COLO829 (cell line): ENCODE data around the gene SDHAF2.
"Not testable (repeated sequence)": the region's sequence is repeated elsewhere in the genome, so short reads cannot be mapped to it uniquely, and the experiment has no call there.

Experiments
- DNase-seq: peaks from one replicate; pipeline ENCODE4 v3.0.0; 2012; ENCODE audit warnings: low spot score

SDHAF2 gene

DNA sequence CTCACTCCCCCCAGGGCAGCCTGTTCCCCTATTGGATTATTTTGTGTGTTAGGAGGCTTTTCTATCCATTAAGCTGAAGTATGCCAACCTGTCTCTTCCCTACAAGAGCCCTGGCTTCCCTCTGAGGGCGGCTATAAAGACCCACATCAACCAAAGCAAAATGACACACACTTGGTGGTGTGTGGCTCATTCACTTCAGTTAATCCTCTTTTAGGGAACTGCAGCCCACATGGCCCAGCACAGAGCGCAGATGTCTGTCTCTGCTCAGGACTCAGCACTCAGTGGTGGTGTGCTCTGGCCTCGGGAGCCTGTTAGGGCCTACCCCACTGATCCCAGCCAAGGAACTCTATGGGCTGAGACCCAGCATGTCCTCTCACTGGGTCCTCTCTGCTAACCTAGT, 46.4 kb downstream of the SDHAF2 start:
- no peak for DNase-seq

DNA sequence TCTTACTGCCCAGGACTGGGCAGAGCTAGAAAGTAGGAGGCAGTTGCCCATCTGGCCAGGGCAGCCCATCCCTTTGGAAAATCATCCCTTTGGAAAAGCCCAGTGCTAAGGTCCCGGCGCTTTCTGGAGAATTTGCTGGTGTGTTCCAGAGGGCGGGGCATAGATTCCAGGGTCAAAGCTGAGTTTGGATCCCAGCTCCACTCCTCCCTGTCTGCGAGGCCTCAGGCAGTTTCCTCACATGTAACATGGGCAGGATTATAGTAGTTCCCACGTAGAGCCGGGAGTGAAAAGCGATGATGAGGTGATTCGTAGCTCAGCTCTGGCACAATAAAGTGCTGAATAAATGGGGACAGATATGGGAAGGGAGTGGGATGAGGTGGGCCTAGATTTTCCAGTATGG, 47.2 kb downstream of the SDHAF2 start:
- no peak for DNase-seq

DNA sequence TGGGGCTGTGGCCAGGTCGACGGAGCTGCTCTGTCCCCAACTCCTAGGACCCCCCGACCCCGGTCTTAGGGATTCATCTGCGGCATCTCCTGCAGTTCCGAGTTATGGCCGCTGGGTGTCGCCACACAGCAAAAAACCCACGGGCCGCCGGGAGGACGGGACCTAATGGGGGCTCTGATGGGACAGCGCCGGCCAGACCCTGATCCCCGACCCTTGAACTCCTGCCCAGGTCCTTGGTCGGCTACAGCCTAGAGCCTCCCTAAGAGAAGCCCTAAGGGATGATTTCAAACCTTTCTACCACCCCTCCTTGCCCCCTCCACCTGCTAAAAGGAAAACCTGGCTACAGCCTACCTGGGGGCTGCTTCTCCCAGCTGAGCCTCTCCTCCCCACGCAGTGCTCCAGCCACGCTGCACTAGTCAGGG, 47.8 kb downstream of the SDHAF2 start:
- no peak for DNase-seq

DNA sequence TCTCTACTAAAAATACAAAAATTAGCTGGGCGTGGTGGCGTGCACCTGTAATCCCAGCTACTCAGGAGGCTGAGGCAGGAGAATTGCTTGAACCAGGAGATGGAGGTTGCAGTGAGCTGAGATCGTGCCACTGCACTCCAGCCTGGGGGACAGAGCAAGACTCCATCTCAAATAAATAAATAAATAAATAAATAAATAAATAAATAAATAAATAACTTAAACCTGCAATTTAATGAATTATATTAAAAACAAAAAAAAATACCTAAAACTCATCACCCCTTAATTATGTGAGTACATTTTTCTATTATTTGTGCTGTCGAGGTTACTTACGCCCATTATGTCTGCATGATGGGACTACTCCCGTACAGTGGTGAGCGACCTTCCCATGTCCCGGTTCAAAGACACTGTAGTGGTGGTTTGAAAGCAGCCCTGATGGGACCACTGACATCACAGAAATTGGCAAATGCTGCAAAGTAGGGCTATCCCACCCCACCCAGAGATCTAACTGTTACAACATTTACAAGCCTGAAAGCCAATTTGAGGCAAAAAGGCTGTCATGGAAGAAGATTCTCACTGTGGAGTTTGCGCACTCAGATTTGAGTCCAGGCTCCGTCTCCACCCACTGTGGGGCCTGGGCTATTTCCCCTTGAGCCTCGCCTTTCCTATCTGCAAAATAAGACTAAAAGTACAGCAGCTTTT, 49.6 kb downstream of the SDHAF2 start:
- not testable (repeated sequence) for DNase-seq

DNA sequence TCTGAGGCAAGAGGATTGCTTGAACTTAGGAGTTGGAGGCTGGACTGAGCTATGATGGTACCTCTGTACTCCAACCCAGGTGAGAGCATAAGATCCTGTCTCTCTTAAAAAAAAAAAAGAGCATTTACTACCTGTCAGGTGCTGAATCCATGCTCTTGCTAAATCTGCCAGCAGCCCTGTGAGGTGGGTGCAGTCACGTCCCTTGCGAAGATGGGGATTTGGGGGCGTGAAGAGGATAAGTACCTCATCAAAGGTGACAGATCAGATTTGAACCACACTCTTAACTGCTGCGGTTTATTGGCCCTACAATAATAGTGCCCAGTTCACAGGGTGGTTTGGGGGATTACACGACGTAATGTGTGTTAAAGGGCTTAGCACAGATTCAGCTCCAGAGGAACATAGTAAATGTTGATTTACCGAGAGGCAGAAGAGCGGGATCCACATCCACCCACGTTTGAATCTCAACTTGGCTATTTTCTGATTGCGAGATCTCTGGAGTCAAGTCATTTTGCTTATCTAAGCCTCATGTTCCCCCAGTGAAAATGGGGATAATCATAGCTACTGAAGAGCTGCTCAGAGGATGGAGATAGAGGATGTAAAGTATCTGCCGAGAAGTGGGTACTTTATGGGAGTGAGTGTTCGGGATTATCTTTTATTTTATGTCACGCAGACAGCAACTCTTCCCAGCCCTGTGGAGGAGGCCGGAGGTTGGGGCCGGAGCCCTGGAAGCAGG, 50.5 kb downstream of the SDHAF2 start:
- DNase-seq = no peak

DNA sequence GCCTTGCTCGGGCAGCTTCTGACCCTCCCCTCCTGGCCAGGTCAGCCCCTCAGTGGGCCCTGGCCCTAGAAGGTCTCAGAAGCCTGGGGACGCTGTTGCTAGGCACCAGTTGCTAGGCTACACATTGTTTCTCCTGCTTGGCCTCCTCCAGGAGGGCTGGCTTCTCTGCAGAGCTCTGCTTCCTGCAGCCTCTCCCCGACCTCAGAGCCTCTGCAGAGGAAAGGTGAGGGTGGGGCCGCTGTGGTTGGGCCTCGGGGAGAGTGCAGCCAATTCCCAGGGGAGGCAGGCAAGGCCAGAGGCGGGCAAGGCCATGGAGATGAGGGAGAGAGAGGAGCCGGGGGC, 51.0 kb downstream of the SDHAF2 start:
- DNase-seq = peak; percentile 23

DNA sequence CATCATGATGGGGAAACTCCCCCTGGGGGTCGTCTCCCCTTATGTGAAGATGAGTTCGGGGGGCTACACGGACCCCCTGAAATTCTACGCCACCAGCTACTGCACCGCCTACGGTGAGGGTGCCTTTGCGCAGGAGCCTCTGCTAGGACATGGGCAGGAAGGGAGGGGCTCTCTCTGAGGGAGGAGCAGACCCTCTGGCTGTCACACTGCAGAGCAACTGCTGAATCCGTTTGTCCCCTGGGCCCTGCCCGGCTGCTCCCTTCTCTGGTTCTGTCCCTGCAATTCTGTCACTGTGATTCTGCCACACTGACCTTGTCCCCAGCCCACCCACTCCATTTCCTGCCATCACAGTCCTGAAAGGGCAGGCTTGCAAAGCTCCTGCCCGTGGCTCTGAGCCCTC, 51.9 kb downstream of the SDHAF2 start:
- DNase-seq = no peak

DNA sequence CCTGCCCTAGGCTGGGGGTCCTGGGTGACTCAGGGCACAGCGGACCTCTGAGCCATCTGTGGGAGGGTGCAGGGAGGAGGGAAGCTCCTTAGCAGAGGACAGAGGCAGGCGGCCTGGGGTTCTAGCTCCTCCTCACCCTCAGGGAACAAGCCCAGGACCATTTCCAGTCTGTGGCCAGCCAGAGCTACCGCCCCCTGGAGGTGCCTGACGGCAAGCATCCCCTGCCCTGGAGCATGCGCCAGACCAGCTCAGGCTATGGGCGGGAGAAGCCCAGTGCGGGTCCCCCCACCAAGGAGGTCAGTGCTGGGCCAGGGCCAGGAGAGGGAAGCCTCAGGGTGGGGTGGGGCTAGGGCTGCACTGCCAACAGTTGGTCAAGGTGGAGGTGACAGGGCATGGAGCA, 52.6 kb downstream of the SDHAF2 start:
- peak; percentile 24 for DNase-seq

DNA sequence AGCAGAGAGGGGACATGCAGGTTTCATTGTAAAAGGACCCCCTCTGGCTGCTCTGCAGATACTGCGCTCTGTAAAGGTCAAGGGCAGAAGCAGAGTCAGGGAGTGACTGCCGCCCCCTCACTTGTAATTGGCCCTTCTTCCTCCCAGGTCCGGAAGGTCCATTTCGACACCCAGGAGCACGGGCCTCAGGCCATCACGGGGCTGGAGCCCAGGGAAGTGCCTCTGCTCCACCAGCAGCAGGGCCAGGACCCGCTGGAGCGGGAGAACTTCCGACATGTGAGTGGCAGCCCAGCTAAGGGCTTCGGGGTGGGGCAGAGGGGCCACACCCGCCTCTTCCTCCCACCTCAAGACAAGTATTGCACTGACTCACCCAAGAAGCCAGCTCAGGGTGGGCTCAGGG, 54.6 kb downstream of the SDHAF2 start:
- no peak for DNase-seq

DNA sequence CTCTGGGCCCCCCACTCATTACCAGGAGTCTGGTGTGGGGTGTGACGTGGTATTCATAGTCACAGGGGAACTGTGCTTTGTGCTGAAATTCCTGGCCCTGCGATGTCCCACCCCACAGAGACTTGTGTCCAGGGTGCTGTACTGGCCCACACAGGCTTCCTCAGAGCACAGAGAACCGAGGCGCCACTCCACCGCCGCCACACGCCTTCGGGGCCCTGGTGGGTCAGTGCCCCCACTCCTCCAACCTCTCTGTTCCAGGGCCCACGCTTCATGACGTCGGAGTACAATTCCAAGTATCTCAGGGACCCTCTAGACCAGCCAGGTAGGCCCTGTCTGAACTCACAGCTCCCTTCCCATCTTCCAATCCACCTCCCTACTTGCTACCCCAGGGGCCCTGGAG, 55.2 kb downstream of the SDHAF2 start:
- no peak for DNase-seq

DNA sequence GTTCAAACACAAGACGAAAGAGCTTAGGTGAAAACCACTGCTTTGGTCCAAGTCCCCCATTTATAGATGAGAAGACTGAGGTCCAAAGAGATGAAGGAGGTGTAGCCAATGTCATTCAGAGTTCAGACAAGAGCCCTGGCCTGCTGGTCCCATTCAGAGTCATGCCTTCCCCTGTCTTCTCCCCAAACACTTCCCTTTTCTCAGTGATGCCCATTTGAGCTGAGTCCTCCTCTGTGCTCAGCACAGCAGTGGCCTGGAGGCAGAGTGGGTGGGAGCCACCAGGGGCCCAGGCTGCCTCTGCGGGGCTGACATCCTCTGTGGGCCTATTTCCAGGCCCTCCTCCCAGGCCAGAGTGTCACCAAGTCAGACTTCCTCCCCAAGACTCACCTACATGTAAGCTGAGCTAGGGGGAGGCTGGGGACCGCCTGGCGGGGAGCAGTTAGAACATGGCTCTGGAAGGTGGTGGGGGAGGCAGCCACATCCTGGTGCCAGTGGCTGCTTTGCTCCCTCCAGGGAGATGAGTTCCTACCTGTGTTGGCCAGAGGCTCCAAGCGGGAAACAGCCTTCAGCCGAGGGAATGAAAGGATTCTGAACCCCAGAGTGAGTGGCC, 56.2 kb downstream of the SDHAF2 start:
- DNase-seq = no peak

DNA sequence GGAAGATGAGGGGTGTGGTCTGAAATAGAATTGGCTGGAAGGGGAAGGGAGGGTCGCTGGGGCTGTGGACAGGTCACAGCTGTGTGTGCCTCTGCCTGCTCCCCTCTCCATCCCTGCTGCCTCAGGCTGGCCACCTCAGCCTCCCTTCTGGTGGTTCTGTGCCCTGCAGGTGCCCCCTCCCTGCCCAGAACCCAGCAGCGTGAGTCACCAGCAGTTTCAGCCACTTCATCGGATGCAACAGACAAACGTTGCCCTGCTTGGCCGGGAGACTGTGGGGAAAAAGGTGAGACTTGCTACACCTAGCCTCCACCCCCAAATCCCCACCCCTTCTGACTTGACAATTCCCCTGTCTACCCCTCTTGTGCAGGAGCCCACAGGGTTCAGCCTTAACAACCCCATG, 56.9 kb downstream of the SDHAF2 start:
- DNase-seq = no peak

DNA sequence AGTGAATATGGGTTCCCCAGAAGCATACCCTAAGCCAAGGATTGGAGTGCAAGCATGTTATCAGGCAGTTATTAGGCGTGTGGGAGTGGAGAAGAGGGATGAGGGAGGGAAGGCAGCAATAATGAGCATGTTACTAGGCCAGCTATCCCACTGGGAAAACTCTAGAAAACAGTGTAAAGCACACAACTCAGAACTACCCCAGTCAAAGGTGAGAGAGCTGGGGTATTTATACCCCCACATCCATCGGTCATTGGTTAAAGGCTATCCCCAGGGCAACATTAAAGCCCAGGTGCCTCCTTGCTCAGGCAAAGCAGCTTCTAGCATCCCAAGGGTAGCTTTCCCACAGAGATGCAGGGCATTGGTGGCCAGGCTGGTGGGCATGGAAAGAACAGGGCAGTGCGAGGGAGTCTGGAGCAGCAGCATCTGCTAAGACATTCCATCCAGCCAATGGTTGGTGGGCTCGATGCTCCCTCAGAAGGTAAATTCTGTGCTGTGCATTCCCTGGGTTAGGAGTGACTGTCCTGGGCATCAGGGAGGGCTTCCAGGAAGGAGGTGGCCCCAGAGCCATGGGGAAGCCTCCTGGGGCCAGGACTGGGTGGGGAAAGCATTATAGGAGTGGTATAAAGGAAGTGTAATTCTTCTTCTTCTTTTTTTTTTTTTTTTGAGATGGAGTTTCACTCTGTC, 57.6 kb downstream of the SDHAF2 start:
- no peak for DNase-seq

DNA sequence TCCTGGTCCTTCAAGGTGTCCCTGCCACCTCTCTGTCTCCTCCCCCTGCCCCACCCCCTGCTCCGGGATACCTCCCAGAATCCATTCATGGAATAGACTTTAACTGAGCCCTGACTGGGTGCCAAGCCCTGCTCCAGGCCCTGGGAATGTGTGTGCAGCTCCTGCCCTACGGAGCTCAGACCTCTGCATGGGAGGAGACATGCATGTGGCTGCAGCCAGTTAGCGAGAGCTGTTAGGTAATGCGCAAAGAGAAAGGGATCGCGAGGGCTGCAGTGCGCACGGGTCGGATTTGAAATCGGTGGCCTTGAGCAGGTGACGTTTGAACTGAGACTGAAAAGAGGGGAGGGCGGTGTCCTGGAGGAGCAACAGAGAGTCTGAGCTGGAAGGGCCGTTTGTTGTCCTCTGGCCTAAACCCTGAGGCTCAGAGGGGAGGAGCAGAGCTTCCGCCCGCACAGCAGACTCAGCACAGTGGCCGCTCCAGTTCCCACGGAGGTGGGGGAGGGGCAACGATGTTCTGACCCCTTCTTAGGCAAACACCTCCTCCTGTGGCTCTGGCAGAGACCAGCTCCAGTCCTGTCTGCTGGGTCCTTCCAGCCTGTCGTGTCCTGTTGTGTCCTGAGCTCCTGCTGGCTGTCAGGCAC, 58.8 kb downstream of the SDHAF2 start:
- peak; percentile 24 for DNase-seq

DNA sequence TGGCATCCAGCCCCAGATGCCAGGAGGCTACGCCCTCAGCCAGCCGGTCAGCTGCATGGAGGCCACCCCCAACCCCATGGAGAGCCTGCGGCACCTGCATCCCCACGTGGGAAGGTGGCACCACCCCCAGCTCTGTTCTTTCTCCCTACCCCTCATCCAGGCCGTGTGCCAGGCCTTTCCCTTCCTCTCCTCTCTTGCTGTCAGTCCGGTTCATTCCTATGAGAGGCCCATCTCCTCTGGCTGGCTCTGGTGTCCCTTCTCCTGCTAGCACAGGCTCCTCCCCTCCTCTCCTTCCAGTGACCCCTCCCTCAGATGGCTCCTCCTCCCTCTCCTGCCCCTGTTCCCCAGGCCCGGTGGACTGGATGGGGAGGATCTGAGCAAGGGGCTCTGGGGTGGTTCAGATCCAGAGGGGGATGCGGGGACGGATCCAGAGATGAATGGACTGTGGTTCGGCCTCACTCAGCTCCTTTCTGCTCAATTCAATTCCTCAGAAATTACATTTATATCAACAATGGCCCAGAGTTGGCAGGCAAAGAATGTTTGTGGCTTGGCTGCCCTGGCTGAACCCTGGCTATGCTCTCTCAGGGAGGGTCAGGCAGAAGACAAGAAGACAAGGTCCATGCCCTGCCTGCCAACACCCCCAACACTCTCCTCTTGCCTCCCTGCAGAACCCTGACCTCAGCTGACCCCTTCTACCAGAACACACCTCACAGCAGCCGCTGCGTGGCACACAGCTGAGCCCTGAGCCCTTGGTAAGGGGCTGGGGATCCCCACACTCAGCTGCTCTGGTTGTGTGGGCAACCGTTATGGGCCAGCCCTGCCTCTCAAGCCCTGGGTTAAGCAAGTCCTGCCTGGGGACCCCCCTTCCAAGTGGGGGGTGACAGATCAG, 60.2 kb downstream of the SDHAF2 start:
- no peak for DNase-seq

DNA sequence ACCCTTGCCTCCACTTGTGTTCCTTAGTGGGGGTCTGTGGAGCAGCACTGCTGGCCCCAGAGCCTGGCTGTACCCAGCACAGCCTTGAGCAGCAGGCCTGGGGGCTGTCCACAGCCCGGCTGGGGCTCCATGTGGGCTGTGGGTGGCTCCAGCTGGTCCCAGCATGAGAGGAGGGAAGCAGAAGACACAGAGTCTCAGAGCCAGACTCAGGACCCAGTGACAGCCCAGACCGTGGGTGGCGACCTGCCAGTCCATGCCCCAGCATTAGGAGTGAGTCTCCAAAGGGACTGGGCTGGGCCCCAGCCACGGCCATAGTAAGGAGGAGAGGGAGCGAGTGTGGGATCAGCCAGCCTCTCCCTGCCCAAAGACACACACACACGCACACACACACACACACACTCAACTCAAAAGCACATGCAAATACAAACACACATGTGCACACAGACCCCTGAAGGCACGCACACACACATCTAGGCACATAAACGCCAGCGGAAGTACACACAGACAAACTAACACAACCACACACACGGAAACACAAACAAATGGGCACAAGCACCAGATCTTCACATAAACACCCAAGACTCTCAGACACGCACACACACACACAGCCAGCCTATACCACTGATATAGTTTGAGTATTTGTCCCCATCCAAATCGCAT, 61.9 kb downstream of the SDHAF2 start:
- no peak for DNase-seq

DNA sequence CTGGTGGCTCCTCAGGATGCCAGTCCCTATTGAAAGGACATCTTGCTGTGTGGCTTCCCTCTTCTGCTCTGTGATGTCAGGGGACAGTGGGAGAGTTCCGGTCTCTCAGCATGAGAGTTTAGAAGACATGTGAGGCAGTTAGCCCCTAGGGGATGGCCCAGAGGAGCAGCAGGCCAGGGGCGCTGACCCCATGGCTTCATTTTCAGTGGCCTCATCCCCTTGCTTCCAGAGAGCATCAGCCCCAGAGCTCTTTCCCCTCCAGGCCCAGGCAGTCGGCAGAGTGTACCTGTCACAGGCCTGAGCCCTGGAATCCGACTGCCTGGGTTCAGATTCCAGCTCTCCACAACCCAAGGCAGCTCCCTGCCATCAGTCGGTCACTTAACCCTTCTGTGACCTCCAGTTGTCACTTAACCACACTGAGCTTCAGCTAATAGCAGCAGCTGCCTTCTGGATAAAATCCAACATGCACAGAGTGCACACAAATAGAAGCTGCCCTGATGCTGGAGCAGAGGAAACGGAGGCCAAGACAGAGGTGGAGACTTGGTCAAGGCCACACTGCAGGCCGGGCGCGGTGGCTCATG, 64.5 kb downstream of the SDHAF2 start:
- DNase-seq = no peak

DNA sequence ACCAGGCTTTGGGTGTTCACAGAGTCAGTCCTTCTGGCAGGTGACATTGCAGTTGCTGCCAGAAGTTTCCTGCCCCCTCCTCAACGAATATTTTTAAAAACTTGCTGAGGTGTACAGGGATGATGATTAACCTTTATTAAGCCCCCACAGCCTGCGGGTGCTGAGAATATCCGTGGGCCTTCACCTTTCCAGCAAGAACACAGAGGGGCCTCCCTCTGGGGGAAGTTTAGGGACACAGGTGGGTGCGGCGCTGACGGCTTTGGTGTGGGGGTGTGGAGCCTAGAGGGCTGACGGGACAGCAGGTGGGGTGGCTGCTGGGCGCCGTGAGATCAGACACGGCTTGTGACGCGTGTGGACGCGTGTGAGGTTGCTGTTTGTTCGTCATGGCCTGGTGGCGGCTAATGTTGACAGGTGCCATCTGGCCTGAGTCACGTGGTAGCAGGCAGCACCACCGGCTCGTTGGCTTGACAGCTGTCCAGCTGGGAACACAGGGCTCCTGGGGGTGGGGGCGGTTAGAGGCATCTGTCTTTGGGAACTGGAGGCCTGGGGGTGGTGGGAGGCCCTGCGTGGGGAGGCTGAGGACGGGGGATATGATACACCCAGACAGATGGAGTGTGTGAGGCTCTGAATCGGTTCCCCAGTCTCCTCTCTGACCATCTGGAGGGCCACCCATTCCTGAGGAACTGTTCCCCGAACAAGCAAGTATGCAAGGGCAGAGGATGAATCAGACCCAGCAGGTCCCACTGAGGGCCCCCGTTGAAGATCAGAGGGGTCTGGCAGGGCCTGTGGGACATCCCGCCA, 66.1 kb downstream of the SDHAF2 start:
- DNase-seq = no peak
